ENCODE measurements around the gene CAVIN1. TPM values are rescaled to one million over a fixed set of nuclear protein-coding genes. Genes with fewer than 3 reads are reported as not detected.

The CAVIN1 gene
- polyA plus RNA-seq, 3 donors = 0.01 TPM; not detected in 2

- WGBS (ENCODE audit: insufficient coverage) = 80% methylated on average over 2 of the region's 3 CpGs
- H3K27me3 Mint-ChIP-seq (ENCODE audit: low read depth in 3 of 3) = no peaks in the 10 kb centered on the region
- H3K27ac Mint-ChIP-seq = peak overlapping the region in 1 of 7 donors; percentile 37
- no peak overlapping the region for H3K4me3 ChIP-seq (replicated peaks in 1 of 3; ENCODE audit: low read depth in 2 of 3, low read length in 3 of 3)
- H3K79me2 ChIP-seq (ENCODE audit: insufficient read depth, low read length) = peaks cover 99% of the 10 kb centered on the region
- intact Hi-C loops (cut with micrococcal nuclease) = no loop called here
- no peaks in the 10 kb centered on the region for H3K9me3 Mint-ChIP-seq
- no peak for DNase-seq
- no peak overlapping the region for H3K9ac ChIP-seq (ENCODE audit: insufficient read depth, low read length, poor library complexity, severe bottlenecking)
- H3K4me1 ChIP-seq (ENCODE audit: control insufficient read depth in 1 of 2, insufficient read depth in 2 of 2, low read length in 2 of 2) = peaks cover 12 to 20% of the 10 kb centered on the region in 2 donors
- no peak overlapping the region for H3K4me3 Mint-ChIP-seq
- no peaks in the 10 kb centered on the region for H3K27me3 ChIP-seq (ENCODE audit: control insufficient read depth in 2 of 2, insufficient read depth in 2 of 2, low read length in 2 of 2)
- no peak overlapping the region for H3K4me2 ChIP-seq (replicated peaks; ENCODE audit: extremely low read depth, low read length, poor library complexity, severe bottlenecking)
- peaks cover 99% of the 10 kb centered on the region for H4K20me1 ChIP-seq (ENCODE audit: insufficient read depth, low read length)
- peaks cover 0 to 9% of the 10 kb centered on the region in 2 donors for H3K36me3 ChIP-seq (replicated peaks in 1 of 2; ENCODE audit: control insufficient read depth in 1 of 2, insufficient read depth in 2 of 2, low read length in 2 of 2)
- no peak overlapping the region for H3K27ac ChIP-seq (ENCODE audit: low read depth in 1 of 2, low read length in 2 of 2)
- H3K36me3 Mint-ChIP-seq = peaks cover 10 to 25% of the 10 kb centered on the region in 2 donors
- no peak for TF ChIP-seq CTCF (IDR thresholded peaks at IDR 0.05)
- peaks cover 47% of the 10 kb centered on the region for H3K4me1 Mint-ChIP-seq
- no peak overlapping the region for H2AFZ ChIP-seq (ENCODE audit: insufficient read depth, low read depth, low read length, poor library complexity, severe bottlenecking)
- H3K9me3 ChIP-seq (replicated peaks in 1 of 2; ENCODE audit: control insufficient read depth in 1 of 2, insufficient read depth in 1 of 2, low read length in 2 of 2) = no peaks in the 10 kb centered on the region
Observed at GRCh38 chr17:42380935-42381334, 42.1 kb downstream of the CAVIN1 start.

GRCh38 chr17:42378959-42379594 lies 44.0 kb downstream of the CAVIN1 start:
- Mint-ChIP-seq H3K9me3 (no peaks in the 10 kb centered on the region), H3K27me3 (ENCODE audit: low read depth in 3 of 3) (no peaks in the 10 kb centered on the region), H3K36me3 (peaks cover 12 to 25% of the 10 kb centered on the region in 2 donors), H3K4me1 (peaks cover 41% of the 10 kb centered on the region), H3K4me3 (peak overlapping the region; percentile 76 to 88), H3K27ac (peak overlapping the region; percentile 79 to 89 (median 87))
- Histone ChIP-seq H3K27me3 (ENCODE audit: control insufficient read depth in 2 of 2, insufficient read depth in 2 of 2, low read length in 2 of 2) (no peaks in the 10 kb centered on the region), H3K4me1 (ENCODE audit: control insufficient read depth in 1 of 2, insufficient read depth in 2 of 2, low read length in 2 of 2) (peaks cover 12 to 17% of the 10 kb centered on the region in 2 donors), H4K20me1 (ENCODE audit: insufficient read depth, low read length) (peaks cover 99% of the 10 kb centered on the region), H3K4me2 (replicated peaks; ENCODE audit: extremely low read depth, low read length, poor library complexity, severe bottlenecking) (peak overlapping the region; percentile 69), H3K79me2 (ENCODE audit: insufficient read depth, low read length) (peaks cover 98% of the 10 kb centered on the region), H2AFZ (ENCODE audit: insufficient read depth, low read depth, low read length, poor library complexity, severe bottlenecking) (no peak overlapping the region), H3K36me3 (replicated peaks in 1 of 2; ENCODE audit: control insufficient read depth in 1 of 2, insufficient read depth in 2 of 2, low read length in 2 of 2) (peaks cover 0 to 11% of the 10 kb centered on the region in 2 donors), H3K9me3 (replicated peaks in 1 of 2; ENCODE audit: control insufficient read depth in 1 of 2, insufficient read depth in 1 of 2, low read length in 2 of 2) (no peaks in the 10 kb centered on the region), H3K4me3 (replicated peaks in 1 of 3; ENCODE audit: low read depth in 2 of 3, low read length in 3 of 3) (peak overlapping the region in 2 of 3 experiments; percentile 56 to 64), H3K27ac (ENCODE audit: low read depth in 1 of 2, low read length in 2 of 2) (peak overlapping the region; percentile 39 to 78), H3K9ac (ENCODE audit: insufficient read depth, low read length, poor library complexity, severe bottlenecking) (peak overlapping the region; percentile 27)
- DNase-seq = peak in 2 of 3 donors; percentile 23 to 26
- WGBS (ENCODE audit: insufficient coverage) = 7% methylated on average over 4 of the region's 6 CpGs
- intact Hi-C loops (cut with micrococcal nuclease) = no loop called here
- TF ChIP-seq CTCF (IDR thresholded peaks at IDR 0.05) = no peak
